ENCODE measurements around the gene COX8C.

DNA sequence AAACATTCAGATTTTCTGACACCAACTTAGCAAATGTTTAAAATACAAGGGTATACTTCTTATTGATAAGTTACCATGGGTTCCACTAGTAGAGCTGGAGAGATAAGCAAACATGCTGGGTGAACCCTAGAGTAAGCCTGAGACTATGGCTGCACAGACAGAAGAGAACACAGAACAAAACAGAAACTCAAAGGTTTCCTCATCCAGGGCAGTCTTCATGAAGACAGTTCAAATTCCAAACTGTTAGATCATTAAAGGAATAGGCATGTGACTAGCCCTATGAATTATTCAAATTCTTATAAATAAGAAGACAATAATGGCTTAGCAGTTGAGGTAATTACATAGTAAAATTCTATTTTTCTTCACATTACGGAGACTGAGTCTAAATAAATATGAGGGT is 42.2 kb upstream of the COX8C start:
- TF ChIP-seq, protein P1, sequence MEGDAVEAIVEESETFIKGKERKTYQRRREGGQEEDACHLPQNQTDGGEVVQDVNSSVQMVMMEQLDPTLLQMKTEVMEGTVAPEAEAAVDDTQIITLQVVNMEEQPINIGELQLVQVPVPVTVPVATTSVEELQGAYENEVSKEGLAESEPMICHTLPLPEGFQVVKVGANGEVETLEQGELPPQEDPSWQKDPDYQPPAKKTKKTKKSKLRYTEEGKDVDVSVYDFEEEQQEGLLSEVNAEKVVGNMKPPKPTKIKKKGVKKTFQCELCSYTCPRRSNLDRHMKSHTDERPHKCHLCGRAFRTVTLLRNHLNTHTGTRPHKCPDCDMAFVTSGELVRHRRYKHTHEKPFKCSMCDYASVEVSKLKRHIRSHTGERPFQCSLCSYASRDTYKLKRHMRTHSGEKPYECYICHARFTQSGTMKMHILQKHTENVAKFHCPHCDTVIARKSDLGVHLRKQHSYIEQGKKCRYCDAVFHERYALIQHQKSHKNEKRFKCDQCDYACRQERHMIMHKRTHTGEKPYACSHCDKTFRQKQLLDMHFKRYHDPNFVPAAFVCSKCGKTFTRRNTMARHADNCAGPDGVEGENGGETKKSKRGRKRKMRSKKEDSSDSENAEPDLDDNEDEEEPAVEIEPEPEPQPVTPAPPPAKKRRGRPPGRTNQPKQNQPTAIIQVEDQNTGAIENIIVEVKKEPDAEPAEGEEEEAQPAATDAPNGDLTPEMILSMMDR (IDR thresholded peaks at IDR 0.05; ENCODE audit: poor library complexity, severe bottlenecking), result no peak
- no peak for TF ChIP-seq TAF1 (IDR thresholded peaks at IDR 0.05; ENCODE audit: low read depth)
- TF ChIP-seq SMC3 (conservative IDR thresholded peaks at IDR 0.05; ENCODE audit: poor library complexity), result no peak
- TF ChIP-seq EZH2 (IDR thresholded peaks at IDR 0.05; ENCODE audit: borderline replicate concordance, insufficient read depth, low read length, poor library complexity, severe bottlenecking), result no peak
- no peak for TF ChIP-seq POLR2AphosphoS5 (IDR thresholded peaks at IDR 0.05)
- TF ChIP-seq, protein P2, sequence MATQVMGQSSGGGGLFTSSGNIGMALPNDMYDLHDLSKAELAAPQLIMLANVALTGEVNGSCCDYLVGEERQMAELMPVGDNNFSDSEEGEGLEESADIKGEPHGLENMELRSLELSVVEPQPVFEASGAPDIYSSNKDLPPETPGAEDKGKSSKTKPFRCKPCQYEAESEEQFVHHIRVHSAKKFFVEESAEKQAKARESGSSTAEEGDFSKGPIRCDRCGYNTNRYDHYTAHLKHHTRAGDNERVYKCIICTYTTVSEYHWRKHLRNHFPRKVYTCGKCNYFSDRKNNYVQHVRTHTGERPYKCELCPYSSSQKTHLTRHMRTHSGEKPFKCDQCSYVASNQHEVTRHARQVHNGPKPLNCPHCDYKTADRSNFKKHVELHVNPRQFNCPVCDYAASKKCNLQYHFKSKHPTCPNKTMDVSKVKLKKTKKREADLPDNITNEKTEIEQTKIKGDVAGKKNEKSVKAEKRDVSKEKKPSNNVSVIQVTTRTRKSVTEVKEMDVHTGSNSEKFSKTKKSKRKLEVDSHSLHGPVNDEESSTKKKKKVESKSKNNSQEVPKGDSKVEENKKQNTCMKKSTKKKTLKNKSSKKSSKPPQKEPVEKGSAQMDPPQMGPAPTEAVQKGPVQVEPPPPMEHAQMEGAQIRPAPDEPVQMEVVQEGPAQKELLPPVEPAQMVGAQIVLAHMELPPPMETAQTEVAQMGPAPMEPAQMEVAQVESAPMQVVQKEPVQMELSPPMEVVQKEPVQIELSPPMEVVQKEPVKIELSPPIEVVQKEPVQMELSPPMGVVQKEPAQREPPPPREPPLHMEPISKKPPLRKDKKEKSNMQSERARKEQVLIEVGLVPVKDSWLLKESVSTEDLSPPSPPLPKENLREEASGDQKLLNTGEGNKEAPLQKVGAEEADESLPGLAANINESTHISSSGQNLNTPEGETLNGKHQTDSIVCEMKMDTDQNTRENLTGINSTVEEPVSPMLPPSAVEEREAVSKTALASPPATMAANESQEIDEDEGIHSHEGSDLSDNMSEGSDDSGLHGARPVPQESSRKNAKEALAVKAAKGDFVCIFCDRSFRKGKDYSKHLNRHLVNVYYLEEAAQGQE (IDR thresholded peaks at IDR 0.05; ENCODE audit: borderline replicate concordance), result no peak
- TF ChIP-seq EP300 (conservative IDR thresholded peaks at IDR 0.05; ENCODE audit: poor library complexity, severe bottlenecking), result no peak
- TF ChIP-seq RAD21 (conservative IDR thresholded peaks at IDR 0.05), result no peak
